PC-3 (cell line): ENCODE measurements around the gene DGCR2. TPM values are rescaled to one million over a fixed set of nuclear protein-coding genes. Genes with fewer than 3 reads are reported as not detected.

Experiments used
- ATAC-seq: fragments of 200-7000 bp; cut with Tn5 transposase; 2 replicates; pipeline ENCODE4 v1.9.1; 2020; ENCODE audit warnings: mild to moderate bottlenecking, moderate library complexity
- BruUV-seq: library from RNA; stranded (reverse); fragments of 400-500 nt; replicated peaks from 2 replicates; lab custom pipeline; 2021; lab: Mats Ljungman, UMichigan
- CTCF ChIA-PET: fragments of 300-600 bp; sonication (Branson Sonifier 250); formaldehyde crosslinking; loops from one replicate; lab custom pipeline; 2022; ENCODE audit warnings: antibody characterized with exemption; lab: Charles Lee
- POLR2A ChIA-PET: fragments of 300-600 bp; sonication (Branson Sonifier 250); formaldehyde crosslinking; loops from one replicate; lab custom pipeline; 2022; ENCODE audit warnings: antibody characterized with exemption; ENCODE audit not compliant: unreplicated experiment; lab: Charles Lee
- DNase-seq: peaks from one replicate; pipeline ENCODE4 v3.0.0-alpha.2; 2015
- H2AFZ ChIP-seq: fragments of 300-600 bp; sonication (generic); 2 replicates; pipeline ENCODE4 v1.6.0; 2016; ENCODE audit warnings: antibody characterized with exemption, low read length
- H3F3A ChIP-seq: fragments of 300-600 bp; sonication (generic); one replicate; pipeline ENCODE4 v1.6.0; 2017; ENCODE audit warnings: antibody characterized with exemption, low read length, control low read depth, mild to moderate bottlenecking; ENCODE audit not compliant: unreplicated experiment
- H3K27ac ChIP-seq: fragments of 300-600 bp; sonication (generic); 2 replicates; pipeline ENCODE4 v1.5.1; 2016; ENCODE audit warnings: mild to moderate bottlenecking, low read length
- H3K27me3 ChIP-seq: fragments of 300-600 bp; sonication (generic); 2 replicates; pipeline ENCODE4 v1.6.1; 2016; ENCODE audit warnings: low read length, mixed read lengths
- H3K36me3 ChIP-seq: fragments of 300-600 bp; sonication (generic); 2 replicates; pipeline ENCODE4 v1.6.1; 2016; ENCODE audit warnings: low read depth, mixed run types, low read length, mixed read lengths
- H3K4me1 ChIP-seq: fragments of 300-600 bp; sonication (generic); 2 replicates; pipeline ENCODE4 v1.5.1; 2016; ENCODE audit warnings: low read length; ENCODE audit not compliant: insufficient read depth
- H3K4me2 ChIP-seq: fragments of 300-600 bp; sonication (generic); 2 replicates; pipeline ENCODE4 v1.6.0; 2016; ENCODE audit warnings: low read length
- H3K4me3 ChIP-seq: fragments of 300-600 bp; sonication (generic); 2 replicates; pipeline ENCODE4 v1.5.1; 2016; ENCODE audit warnings: mild to moderate bottlenecking, low read length, mixed read lengths
- H3K79me2 ChIP-seq: fragments of 300-600 bp; sonication (generic); 2 replicates; pipeline ENCODE4 v1.6.1; 2017; ENCODE audit warnings: low read length, mixed read lengths
- H3K9ac ChIP-seq: fragments of 300-600 bp; sonication (generic); 2 replicates; pipeline ENCODE4 v1.6.0; 2016; ENCODE audit warnings: mild to moderate bottlenecking, low read length
- H3K9me2 ChIP-seq: fragments of 300-600 bp; sonication (generic); replicated peaks from 2 replicates; pipeline ENCODE4 v1.6.1; 2016; ENCODE audit warnings: mixed run types, low read length, mixed read lengths
- H3K9me3 ChIP-seq: fragments of 300-600 bp; sonication (generic); 2 replicates; pipeline ENCODE4 v1.6.1; 2016; ENCODE audit warnings: low read length, mixed read lengths
- H4K20me1 ChIP-seq: fragments of 300-600 bp; sonication (generic); 2 replicates; pipeline ENCODE4 v1.6.1; 2016; ENCODE audit warnings: low read length, mixed read lengths
- CTCF ChIP-seq: fragments of 300-600 bp; sonication (generic); conservative IDR thresholded peaks from 2 replicates; pipeline ENCODE4 v1.5.1; 2017; ENCODE audit warnings: antibody characterized with exemption, low read depth, mild to moderate bottlenecking, low read length
- EZH2 ChIP-seq: fragments of 300-600 bp; sonication (generic); IDR thresholded peaks from one replicate; pipeline ENCODE4 v1.6.1; 2017; ENCODE audit warnings: antibody characterized with exemption, mild to moderate bottlenecking, low read length; ENCODE audit not compliant: unreplicated experiment
- EZH2phosphoT487 ChIP-seq: fragments of 300-600 bp; sonication (generic); IDR thresholded peaks from 2 replicates; pipeline ENCODE4 v1.6.1; 2018; ENCODE audit warnings: mild to moderate bottlenecking, antibody characterized with exemption, low read length, borderline replicate concordance
- intact Hi-C: fragments of 100-400 bp; cut with micrococcal nuclease; formaldehyde crosslinking; loops from 2 replicates; pipeline ENCODE4 v1.9.0; 2023
- total RNA-seq: library from RNA; depleted of rRNA; stranded (reverse); fragments of >200 nt; gene quantifications from 2 replicates; pipeline ENCODE4 v1.2.3, GENCODE V29; 2014

The DGCR2 gene
- total RNA-seq, 1 experiment from 2014 or later: 36.1 TPM

- H3K4me2 ChIP-seq: no peak overlapping the region
- ChIA-PET CTCF (no interaction called here), POLR2A (no interaction called here)
- DNase-seq (no peak), ATAC-seq (no peak)
- H3F3A ChIP-seq: no peaks in the 10 kb centered on the region
- H2AFZ ChIP-seq: no peak overlapping the region
- no peaks in the 10 kb centered on the region; the same call in 1 of the 2 replicates for H3K36me3 ChIP-seq
- no peaks in the 10 kb centered on the region for H3K9me3 ChIP-seq
- no peak overlapping the region for H3K27ac ChIP-seq
- TF ChIP-seq EZH2 (no peak), EZH2phosphoT487 (no peak), CTCF (no peak)
- H3K27me3 ChIP-seq: no peaks in the 10 kb centered on the region
- H3K9me2 ChIP-seq: no peaks in the 10 kb centered on the region
- H3K9ac ChIP-seq: no peak overlapping the region
- intact Hi-C loops: no loop called here
- no peaks in the 10 kb centered on the region for H4K20me1 ChIP-seq
- BruUV-seq: no TSS peak
- H3K4me1 ChIP-seq: no peaks in the 10 kb centered on the region
- H3K4me3 ChIP-seq: no peak overlapping the region
- H3K79me2 ChIP-seq: no peaks in the 10 kb centered on the region
These were observed 11.3 kb upstream of the DGCR2 start for GRCh38 chr22:19133561-19133960.

GRCh38 chr22:19132693-19133400 is 10.6 kb upstream of the DGCR2 start:
- Histone ChIP-seq H3K4me1 (no peaks in the 10 kb centered on the region), H3K36me3 (no peaks in the 10 kb centered on the region; the same call in 1 of the 2 replicates), H4K20me1 (no peaks in the 10 kb centered on the region), H2AFZ (no peak overlapping the region), H3K9me3 (no peaks in the 10 kb centered on the region), H3K9ac (no peak overlapping the region), H3K9me2 (no peaks in the 10 kb centered on the region), H3K4me3 (no peak overlapping the region), H3K27ac (no peak overlapping the region), H3F3A (no peaks in the 10 kb centered on the region), H3K27me3 (no peaks in the 10 kb centered on the region), H3K4me2 (no peak overlapping the region), H3K79me2 (no peaks in the 10 kb centered on the region)
- POLR2A ChIA-PET: no interaction called here
- intact Hi-C loops: no loop called here
- no TSS peak for BruUV-seq
- CTCF ChIA-PET: no interaction called here
- ATAC-seq (no peak), DNase-seq (no peak)
- no peak for TF ChIP-seq EZH2
- no peak for TF ChIP-seq EZH2phosphoT487
- TF ChIP-seq CTCF: no peak

- H3F3A ChIP-seq: no peaks in the 10 kb centered on the region
- no peaks in the 10 kb centered on the region for H4K20me1 ChIP-seq
- DNase-seq: no peak
- no peaks in the 10 kb centered on the region for H3K79me2 ChIP-seq
- POLR2A ChIA-PET: no interaction called here
- no peak overlapping the region for H3K9ac ChIP-seq
- H3K9me3 ChIP-seq: no peaks in the 10 kb centered on the region
- CTCF ChIA-PET: no interaction called here
- no peak overlapping the region for H3K27ac ChIP-seq
- intact Hi-C loops: no loop called here
- no peak for TF ChIP-seq EZH2phosphoT487
- no peak overlapping the region for H2AFZ ChIP-seq
- no peaks in the 10 kb centered on the region; the same call in 1 of the 2 replicates for H3K36me3 ChIP-seq
- no peaks in the 10 kb centered on the region for H3K27me3 ChIP-seq
- H3K4me1 ChIP-seq: no peaks in the 10 kb centered on the region
- H3K4me3 ChIP-seq: no peak overlapping the region
- BruUV-seq: no TSS peak
- no peak overlapping the region for H3K4me2 ChIP-seq
- H3K9me2 ChIP-seq: no peaks in the 10 kb centered on the region
- ATAC-seq: no peak
These were observed 9.9 kb upstream of the DGCR2 start for GRCh38 chr22:19132153-19132552.
